Transverse colon (tissue), 4 donors: ENCODE results near the gene TRAF6. TPM values are rescaled to one million over a fixed set of nuclear protein-coding genes. Genes with fewer than 3 reads are reported as not detected.

ENCODE experiments used
- DNase-seq: peaks from one replicate; pipeline ENCODE4 v3.0.0-alpha.2; 2019
- H3K27ac ChIP-seq, 4 donors: fragments of 200-600 bp; sonication (generic); 2 replicates each; pipeline ENCODE4 v1.5.1; 2016 to 2018; ENCODE audit warnings: inconsistent platforms in 4 of 4
- H3K27me3 ChIP-seq: fragments of 200-600 bp; sonication (generic); 2 replicates; pipeline ENCODE4 v1.5.1; 2017; ENCODE audit warnings: inconsistent platforms
- H3K36me3 ChIP-seq, 4 donors: fragments of 200-600 bp; sonication (generic); 2 replicates each; pipeline ENCODE4 v1.5.1; 2017 to 2019; ENCODE audit warnings: inconsistent platforms in 4 of 4
- H3K4me1 ChIP-seq, 4 donors: fragments of 200-600 bp; sonication (generic); 2 replicates each; pipeline ENCODE4 v1.5.1; 2017 to 2020; ENCODE audit warnings: inconsistent platforms in 4 of 4
- H3K4me3 ChIP-seq, 4 donors: fragments of 200-600 bp; sonication (generic); 1 replicate in 1 of 4; 2 replicates in 3 of 4; pipeline versions ENCODE4 v1.5.1 to v1.6.1; 2017 to 2019; ENCODE audit warnings: inconsistent platforms in 4 of 4
- H3K9me3 ChIP-seq, 2 donors: fragments of 200-600 bp; sonication (generic); 2 replicates each; pipeline ENCODE4 v1.5.1; 2017 to 2019; ENCODE audit warnings: inconsistent platforms in 2 of 2
- EP300 ChIP-seq: sonication (generic); formaldehyde crosslinking; IDR thresholded peaks from one replicate; pipeline ENCODE4 v1.6.1; 2017; ENCODE audit warnings: antibody characterized with exemption, low read depth
- POLR2A ChIP-seq: fragments of 450-650 bp; IDR thresholded peaks from one replicate; pipeline ENCODE4 v1.6.1; 2016; ENCODE audit warnings: antibody characterized with exemption, mild to moderate bottlenecking, moderate library complexity
- POLR2AphosphoS5 ChIP-seq, 3 donors: sonication (generic); formaldehyde crosslinking; IDR thresholded peaks; one replicate each; pipeline ENCODE4 v1.6.1; 2016; ENCODE audit warnings: antibody characterized with exemption in 3 of 3
- WGBS, 2 donors: methylation state at CpG; one replicate each; pipeline ENCODE4 v1.1.5; 2018; ENCODE audit warnings: low coverage in 1 of 2; 5-methylcytosine and 5-hydroxymethylcytosine counted together
- in situ Hi-C, 4 donors: fragments of 200-750 bp; cut with MboI; loops; one replicate each; pipeline versions ENCODE4 v1.15.0 to v1.15.1; 2017; ENCODE audit warnings: low sequenced_read_pairs in 3 of 4, low pct_ligation_motif_present in 1 of 4, low pct_unique_long_range_greater_than_20kb in 1 of 4
- intact Hi-C: fragments of 100-400 bp; cut with DNase I; formaldehyde crosslinking; loops from one replicate; pipeline ENCODE4 v1.15.1; 2023; ENCODE audit warnings: low total_unique reads
- total RNA-seq, 4 donors: library from RNA; depleted of rRNA; stranded (reverse); fragments of >200 nt; gene quantifications; one replicate each; pipeline ENCODE4 v1.1.0, GENCODE V29; 2016
- TF ChIP-seq, protein P1 (sequence below), 5 experiments: fragments of 200-600 bp in 3 of 5; fragments of 450-650 bp in 2 of 5; sonication (generic) in 3 of 5; IDR thresholded peaks; 1 replicate in 2 of 5; 2 replicates in 3 of 5; pipeline ENCODE4 v1.5.1; 2016 to 2017; ENCODE audit warnings: antibody characterized with exemption in 5 of 5, inconsistent platforms in 3 of 5, mild to moderate bottlenecking in 2 of 5, moderate library complexity in 1 of 5

Gene TRAF6
- total RNA-seq, 4 donors from 2014 or later: 0.80 to 16.4 (median 10.4) TPM

DNA sequence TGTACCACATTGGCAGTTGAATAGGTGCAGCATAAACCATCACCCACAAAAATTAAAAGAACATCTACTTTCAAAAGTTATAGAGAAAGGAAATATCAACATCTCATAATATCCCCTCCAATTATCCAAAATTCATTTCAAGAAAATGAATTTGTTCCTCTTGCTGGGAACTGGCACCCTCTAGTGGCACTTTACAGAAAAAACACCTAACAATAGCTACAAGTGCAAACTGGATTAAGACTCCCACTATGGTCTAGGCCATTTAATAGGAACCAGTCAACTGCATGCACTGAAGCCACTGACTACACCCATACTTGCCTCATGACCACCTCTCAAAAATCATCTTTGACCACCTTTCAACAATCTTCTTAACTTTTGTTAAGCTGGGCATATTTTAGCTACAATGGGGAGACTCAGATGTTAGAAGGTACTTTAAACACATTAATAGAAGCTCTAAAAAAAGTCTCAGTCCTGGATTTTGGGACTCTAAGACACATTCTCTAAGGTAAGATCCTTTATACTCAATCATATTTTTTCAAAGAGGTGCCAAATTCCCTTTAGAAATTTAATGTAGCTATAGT, 17.3 kb downstream of the TRAF6 start:
- Histone ChIP-seq H3K27ac (no peak overlapping the region), H3K27me3 (no peaks in the 10 kb centered on the region), H3K36me3 (peaks cover 0 to 73% (median 31%) of the 10 kb centered on the region in 4 donors), H3K4me3 (no peak overlapping the region), H3K4me1 (no peaks in the 10 kb centered on the region), H3K9me3 (no peaks in the 10 kb centered on the region)
- in situ Hi-C loops (loop anchor here in 2 of 4 donors (10.0 to 25.0 kb wide), 4 partner anchors 198 to 881 kb away; partner anchors contain the start of genes FJX1 (in 2 of the 2), COMMD9 (in 1 of the 2) and PRR5L (in 1 of the 2)), intact Hi-C loops (no loop called here)
- TF ChIP-seq POLR2A (no peak), EP300 (no peak), POLR2AphosphoS5 (IDR thresholded peaks at IDR 0.05) (no peak)
- TF ChIP-seq, protein P1, sequence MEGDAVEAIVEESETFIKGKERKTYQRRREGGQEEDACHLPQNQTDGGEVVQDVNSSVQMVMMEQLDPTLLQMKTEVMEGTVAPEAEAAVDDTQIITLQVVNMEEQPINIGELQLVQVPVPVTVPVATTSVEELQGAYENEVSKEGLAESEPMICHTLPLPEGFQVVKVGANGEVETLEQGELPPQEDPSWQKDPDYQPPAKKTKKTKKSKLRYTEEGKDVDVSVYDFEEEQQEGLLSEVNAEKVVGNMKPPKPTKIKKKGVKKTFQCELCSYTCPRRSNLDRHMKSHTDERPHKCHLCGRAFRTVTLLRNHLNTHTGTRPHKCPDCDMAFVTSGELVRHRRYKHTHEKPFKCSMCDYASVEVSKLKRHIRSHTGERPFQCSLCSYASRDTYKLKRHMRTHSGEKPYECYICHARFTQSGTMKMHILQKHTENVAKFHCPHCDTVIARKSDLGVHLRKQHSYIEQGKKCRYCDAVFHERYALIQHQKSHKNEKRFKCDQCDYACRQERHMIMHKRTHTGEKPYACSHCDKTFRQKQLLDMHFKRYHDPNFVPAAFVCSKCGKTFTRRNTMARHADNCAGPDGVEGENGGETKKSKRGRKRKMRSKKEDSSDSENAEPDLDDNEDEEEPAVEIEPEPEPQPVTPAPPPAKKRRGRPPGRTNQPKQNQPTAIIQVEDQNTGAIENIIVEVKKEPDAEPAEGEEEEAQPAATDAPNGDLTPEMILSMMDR (IDR thresholded peaks at IDR 0.05): peak; percentile 58 to 75 (median 72)
- DNase-seq: no peak

DNA sequence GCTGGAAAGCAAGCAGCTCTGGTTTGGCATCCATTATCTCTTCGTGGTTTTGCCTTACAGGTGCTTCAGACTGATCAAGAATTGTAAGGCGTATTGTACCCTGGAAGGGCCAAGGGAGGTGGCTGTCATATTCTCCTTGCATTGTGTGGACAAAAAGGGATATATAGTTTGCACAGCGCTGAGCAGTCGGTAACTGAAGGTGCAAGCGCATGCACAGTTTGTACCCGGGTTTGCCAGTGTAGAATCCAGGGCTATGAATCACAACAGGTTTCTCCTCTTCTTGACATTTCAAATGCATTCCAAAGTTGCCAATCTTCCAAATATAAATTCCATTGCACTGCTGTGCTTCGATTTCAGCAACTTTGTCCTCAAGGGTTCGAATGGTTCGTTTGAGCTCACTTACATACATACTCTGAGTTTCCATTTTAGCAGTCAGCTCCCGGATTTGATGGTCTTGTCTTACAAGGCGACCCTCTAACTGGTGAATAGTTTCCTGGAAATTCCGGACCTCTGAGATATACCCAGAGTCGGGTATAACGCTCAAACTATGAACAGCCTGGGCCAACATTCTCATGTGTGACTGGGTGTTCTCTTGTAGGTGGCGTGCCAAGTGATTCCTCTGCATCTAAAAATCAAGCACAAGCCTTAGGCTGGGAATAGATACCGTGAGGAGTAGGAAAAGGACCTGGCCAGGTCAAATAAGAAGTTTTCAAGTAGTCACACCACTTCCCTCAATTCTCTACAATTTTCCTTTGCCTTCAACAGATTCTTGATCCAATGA, 19.9 kb downstream of the TRAF6 start:
- in situ Hi-C loops (loop anchor here in 2 of 4 donors (10.0 to 25.0 kb wide), 4 partner anchors 195 to 878 kb away; partner anchors contain the start of genes FJX1 (in 2 of the 2), COMMD9 (in 1 of the 2) and PRR5L (in 1 of the 2)), intact Hi-C loops (no loop called here)
- WGBS, 2 donors: 92 to 94% methylated on average over 9 to 16 of the region's 16 CpGs

DNA sequence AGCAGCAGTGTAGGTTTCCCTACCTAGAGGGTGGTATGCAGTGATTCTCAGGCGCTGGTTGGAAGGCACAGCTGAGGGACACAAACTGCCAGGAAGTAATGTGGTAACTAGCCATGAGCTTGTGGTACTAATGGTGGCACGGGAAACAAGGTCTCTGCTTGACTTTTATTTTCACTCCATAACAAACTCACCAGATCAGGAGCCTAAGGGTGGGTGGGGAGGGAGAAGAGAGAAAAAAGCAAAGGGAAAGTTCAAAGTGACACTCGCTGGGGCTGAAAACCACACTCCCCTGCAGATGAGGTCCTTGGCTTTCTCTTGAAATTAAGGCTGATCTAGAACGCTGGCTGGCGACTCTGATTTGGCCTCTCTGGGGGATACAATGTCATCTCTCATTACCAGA, 22.0 kb downstream of the TRAF6 start:
- 74 to 84% methylated on average over 5 of the region's 5 CpGs for WGBS, 2 donors
- in situ Hi-C loops (loop anchor here in 1 of 4 donors (25.0 kb wide), 1 partner anchor 876 kb away; the partner anchor contains the start of gene FJX1), intact Hi-C loops (loop anchor here (10.0 kb wide), 1 partner anchor 193 kb away; the partner anchor contains the start of gene PRR5L)
- TF ChIP-seq EP300 (no peak), POLR2AphosphoS5 (IDR thresholded peaks at IDR 0.05) (no peak), POLR2A (no peak)
- TF ChIP-seq, protein P1 (IDR thresholded peaks at IDR 0.05): no peak
- Histone ChIP-seq H3K4me1 (peaks cover 0 to 6% (median 0%) of the 10 kb centered on the region in 4 donors), H3K4me3 (no peak overlapping the region), H3K9me3 (no peaks in the 10 kb centered on the region), H3K27ac (no peak overlapping the region), H3K27me3 (no peaks in the 10 kb centered on the region), H3K36me3 (peaks cover 0 to 39% (median 11%) of the 10 kb centered on the region in 4 donors)
- no peak for DNase-seq

More for the DNA sequence above, 19.9 kb downstream of the TRAF6 start:
- Histone ChIP-seq H3K4me3 (no peak overlapping the region), H3K27ac (no peak overlapping the region), H3K27me3 (no peaks in the 10 kb centered on the region), H3K4me1 (peaks cover 0 to 6% (median 0%) of the 10 kb centered on the region in 4 donors), H3K9me3 (no peaks in the 10 kb centered on the region), H3K36me3 (peaks cover 0 to 49% (median 20%) of the 10 kb centered on the region in 4 donors)
- no peak for DNase-seq
- TF ChIP-seq POLR2AphosphoS5 (IDR thresholded peaks at IDR 0.05): no peak
- no peak for TF ChIP-seq POLR2A
- TF ChIP-seq, protein P1 (IDR thresholded peaks at IDR 0.05): no peak

DNA sequence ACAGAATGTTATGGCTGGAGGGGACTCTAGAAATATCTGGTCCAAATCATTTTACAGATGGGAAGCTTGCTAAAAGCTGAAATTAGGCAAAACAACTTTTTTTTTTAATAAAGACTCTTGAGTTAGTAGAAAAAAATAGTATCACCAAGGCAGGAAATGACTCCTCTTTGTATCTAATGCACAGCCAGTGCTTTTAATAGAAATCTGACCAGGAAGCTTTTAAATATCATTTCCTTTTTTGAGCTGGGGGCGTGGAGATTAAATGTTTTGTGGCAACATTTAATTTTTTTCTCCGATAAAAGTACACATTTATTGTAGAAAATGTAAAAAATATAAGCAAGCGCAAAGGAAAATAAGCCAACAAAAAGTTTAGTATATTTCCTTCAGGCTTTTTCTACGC, 22.5 kb downstream of the TRAF6 start:
- Histone ChIP-seq H3K36me3 (peaks cover 0 to 39% (median 10%) of the 10 kb centered on the region in 4 donors), H3K27me3 (no peaks in the 10 kb centered on the region), H3K4me1 (peaks cover 0 to 6% (median 0%) of the 10 kb centered on the region in 4 donors), H3K27ac (no peak overlapping the region), H3K9me3 (no peaks in the 10 kb centered on the region), H3K4me3 (no peak overlapping the region)
- in situ Hi-C loops (loop anchor here in 1 of 4 donors (25.0 kb wide), 1 partner anchor 875 kb away; the partner anchor contains the start of gene FJX1), intact Hi-C loops (loop anchor here (10.0 kb wide), 1 partner anchor 193 kb away; the partner anchor contains the start of gene PRR5L)
- TF ChIP-seq, protein P1 (IDR thresholded peaks at IDR 0.05): no peak
- TF ChIP-seq EP300: no peak
- no peak for TF ChIP-seq POLR2AphosphoS5 (IDR thresholded peaks at IDR 0.05)
- TF ChIP-seq POLR2A: no peak
- 74 to 80% methylated on average over 4 of the region's 4 CpGs for WGBS, 2 donors
- DNase-seq: no peak
